Erythroblast (primary cell): ENCODE measurements around the gene SPDEF.

Experiments used
- GATA1 ChIP-seq: IDR thresholded peaks from 2 replicates; pipeline ENCODE4 v1.6.1; 2011; ENCODE audit warnings: low read depth, mild to moderate bottlenecking, control low read depth, low read length, moderate library complexity
- POLR2A ChIP-seq: IDR thresholded peaks from 2 replicates; pipeline ENCODE4 v1.6.1; 2011; ENCODE audit warnings: mild to moderate bottlenecking, low read length

DNA sequence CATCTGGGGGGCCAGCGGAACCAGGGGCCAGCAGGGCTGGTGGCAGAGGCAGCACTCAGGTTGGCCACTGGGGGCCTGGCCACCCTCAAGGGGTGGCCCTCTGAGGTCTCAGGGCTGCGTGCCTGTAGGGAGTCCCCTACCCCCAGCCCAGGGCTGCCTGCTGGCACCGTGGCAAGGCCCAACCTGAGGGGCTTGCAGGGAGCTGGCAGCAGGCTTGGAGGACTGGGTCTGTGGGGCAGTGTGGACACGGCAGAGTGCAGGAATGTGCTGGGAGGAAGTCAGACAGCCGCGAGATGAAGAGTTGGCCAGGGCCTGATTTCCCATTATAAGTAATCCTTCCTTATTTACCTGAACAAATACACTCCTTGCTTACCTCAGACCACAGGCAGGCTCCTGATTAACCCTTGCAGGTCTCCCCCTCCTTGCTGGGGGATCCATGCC, at the start of gene SPDEF:
- TF ChIP-seq POLR2A = no peak
- no peak for TF ChIP-seq GATA1
